ENCODE results near the gene CFTR. TPM values are rescaled to one million over a fixed set of nuclear protein-coding genes. Genes with fewer than 3 reads are reported as not detected.

CFTR gene
- total RNA-seq, 4 donors from 2014 or later = 0.80 to 11.7 (median 5.0) TPM

- intact Hi-C loops (cut with DNase I; ENCODE audit: low total_unique reads) = no loop called here
- H3K4me3 ChIP-seq (ENCODE audit: low read depth, poor library complexity, severe bottlenecking) = no peak overlapping the region
- no peak for TF ChIP-seq POLR2A (IDR thresholded peaks at IDR 0.05)
- no peak for TF ChIP-seq CTCF (IDR thresholded peaks at IDR 0.05)
- DNase-seq (ENCODE audit: low spot score in 2 of 2) = no peak
Measured at GRCh38 chr7:117619681-117620080, 139.9 kb downstream of the CFTR start.

GRCh38 chr7:117621075-117621618 is 141.3 kb downstream of the CFTR start:
- intact Hi-C loops (cut with DNase I; ENCODE audit: low total_unique reads) = no loop called here
- H3K4me3 ChIP-seq (ENCODE audit: low read depth, poor library complexity, severe bottlenecking) = no peak overlapping the region
- DNase-seq (ENCODE audit: low spot score in 2 of 2) = no peak
- WGBS, 2 donors = 24 to 38% methylated on average over 2 of the region's 2 CpGs
- TF ChIP-seq POLR2A (IDR thresholded peaks at IDR 0.05) = no peak
- TF ChIP-seq CTCF (IDR thresholded peaks at IDR 0.05) = no peak

- 70 to 78% methylated on average over 4 of the region's 4 CpGs for WGBS, 2 donors
- intact Hi-C loops (cut with DNase I; ENCODE audit: low total_unique reads) = no loop called here
- TF ChIP-seq CTCF (IDR thresholded peaks at IDR 0.05) (no peak), POLR2A (IDR thresholded peaks at IDR 0.05) (no peak)
- no peak for DNase-seq (ENCODE audit: low spot score in 2 of 2)
- H3K4me3 ChIP-seq (ENCODE audit: low read depth, poor library complexity, severe bottlenecking) = no peak overlapping the region
Measured at GRCh38 chr7:117623606-117624005, 143.8 kb downstream of the CFTR start.

- 59 to 65% methylated on average over 4 of the region's 4 CpGs for WGBS, 2 donors
- no peak for DNase-seq (ENCODE audit: low spot score in 2 of 2)
- intact Hi-C loops (cut with DNase I; ENCODE audit: low total_unique reads) = no loop called here
- no peak for TF ChIP-seq CTCF (IDR thresholded peaks at IDR 0.05)
- no peak for TF ChIP-seq POLR2A (IDR thresholded peaks at IDR 0.05)
- H3K4me3 ChIP-seq (ENCODE audit: low read depth, poor library complexity, severe bottlenecking) = no peak overlapping the region
Measured at GRCh38 chr7:117630501-117630900, 150.7 kb downstream of the CFTR start.

- WGBS, 2 donors = 83 to 96% methylated on average over 1 of the region's 1 CpG
- intact Hi-C loops (cut with DNase I; ENCODE audit: low total_unique reads) = no loop called here
- TF ChIP-seq POLR2A (IDR thresholded peaks at IDR 0.05) (no peak), CTCF (IDR thresholded peaks at IDR 0.05) (no peak)
Measured at GRCh38 chr7:117630907-117631564, 151.2 kb downstream of the CFTR start.

GRCh38 chr7:117631652-117632051 is 151.8 kb downstream of the CFTR start:
- 94 to 96% methylated on average over 3 of the region's 3 CpGs for WGBS, 2 donors
- no peak for DNase-seq (ENCODE audit: low spot score in 2 of 2)
- intact Hi-C loops (cut with DNase I; ENCODE audit: low total_unique reads) = no loop called here
- no peak overlapping the region for H3K4me3 ChIP-seq (ENCODE audit: low read depth, poor library complexity, severe bottlenecking)
- no peak for TF ChIP-seq POLR2A (IDR thresholded peaks at IDR 0.05)
- TF ChIP-seq CTCF (IDR thresholded peaks at IDR 0.05) = no peak

More at GRCh38 chr7:117630907-117631564, 151.2 kb downstream of the CFTR start:
- DNase-seq (ENCODE audit: low spot score in 2 of 2) = no peak
- H3K4me3 ChIP-seq (ENCODE audit: low read depth, poor library complexity, severe bottlenecking) = no peak overlapping the region
